SK-N-SH (cell line): ENCODE results near the gene GTPBP10. TPM values are rescaled to one million over a fixed set of nuclear protein-coding genes. Genes with fewer than 3 reads are reported as not detected.

Source experiments
- CTCF ChIA-PET: fragments of 300-600, 350-600 bp; formaldehyde crosslinking; extraction: SDS; loops from one replicate; lab custom pipeline; 2021; lab: Yijun Ruan, JAX
- POLR2A ChIA-PET: fragments of 350-600 bp; sonication (Branson Sonifier 250); formaldehyde crosslinking; extraction: SDS; loops from one replicate; lab custom pipeline; 2020; ENCODE audit warnings: antibody characterized with exemption, inconsistent platforms; lab: Yijun Ruan, JAX
- DNase-seq: peaks from one replicate; pipeline ENCODE4 v3.0.0; 2012
- H2AFZ ChIP-seq: fragments of 200-600 bp; sonication (generic); 2 replicates; pipeline ENCODE4 v1.8.1; 2016; ENCODE audit warnings: antibody characterized with exemption, mild to moderate bottlenecking, low read depth
- H3F3A ChIP-seq: fragments of 200-600 bp; sonication (generic); replicated peaks from 2 replicates; pipeline ENCODE3; 2016; ENCODE audit warnings: antibody characterized with exemption, mild to moderate bottlenecking; ENCODE audit not compliant: insufficient read depth
- H3K27ac ChIP-seq, 2 experiments: fragments of 200-500 bp in 1 of 2; fragments of 200-600 bp in 1 of 2; sonication (Bioruptor generic) in 1 of 2; sonication (generic), shearing (Covaris generic) in 1 of 2; 2 replicates each; pipeline versions ENCODE4 v1.5.1 to v1.6.1; 2014 to 2016; ENCODE audit warnings: low read depth in 2 of 2, inconsistent platforms in 1 of 2, low read length in 1 of 2, mild to moderate bottlenecking in 1 of 2, mixed read lengths in 1 of 2
- H3K27me3 ChIP-seq: fragments of 200-600 bp; sonication (generic), shearing (Covaris generic); 2 replicates; pipeline ENCODE4 v1.6.1; 2016; ENCODE audit warnings: mixed run types; ENCODE audit not compliant: insufficient read depth
- H3K36me3 ChIP-seq, 2 experiments: fragments of 200-500 bp in 1 of 2; fragments of 200-600 bp in 1 of 2; sonication (Bioruptor generic) in 1 of 2; sonication (generic) in 1 of 2; replicated peaks in 1 of 2; 2 replicates each; pipeline versions ENCODE3 to v1.5.1; 2014 to 2016; ENCODE audit warnings: low read length in 1 of 2, mild to moderate bottlenecking in 1 of 2; ENCODE audit not compliant: insufficient read depth in 2 of 2, control insufficient read depth in 1 of 2
- H3K4me1 ChIP-seq, 2 experiments: fragments of 200-500 bp in 1 of 2; fragments of 200-600 bp in 1 of 2; sonication (Bioruptor generic) in 1 of 2; sonication (generic), shearing (Covaris generic) in 1 of 2; 2 replicates each; pipeline versions ENCODE4 v1.5.1 to v1.6.1; 2014 to 2016; ENCODE audit warnings: low read depth in 1 of 2, low read length in 1 of 2, mixed run types in 1 of 2; ENCODE audit not compliant: insufficient read depth in 2 of 2, control insufficient read depth in 1 of 2
- H3K4me2 ChIP-seq: fragments of 200-600 bp; sonication (generic), shearing (Covaris generic); 2 replicates; pipeline ENCODE4 v1.6.1; 2017; ENCODE audit warnings: mixed run types
- H3K4me3 ChIP-seq, 2 experiments: fragments of 200-500 bp in 1 of 2; fragments of 200-600 bp in 1 of 2; sonication (Bioruptor generic) in 1 of 2; sonication (generic), shearing (Covaris generic) in 1 of 2; 2 replicates each; pipeline versions ENCODE4 v1.5.1 to v1.8.1; 2014 to 2016; ENCODE audit warnings: low read depth in 2 of 2, inconsistent platforms in 1 of 2, low read length in 1 of 2, mild to moderate bottlenecking in 1 of 2, mixed read lengths in 1 of 2, moderate library complexity in 1 of 2
- H3K79me2 ChIP-seq: fragments of 200-600 bp; sonication (generic); 2 replicates; pipeline ENCODE4 v1.8.1; 2017; ENCODE audit warnings: mild to moderate bottlenecking; ENCODE audit not compliant: insufficient read depth
- H3K9ac ChIP-seq: fragments of 200-600 bp; sonication (generic); 2 replicates; pipeline ENCODE4 v1.6.1; 2017; ENCODE audit warnings: mixed run types
- H3K9me2 ChIP-seq: fragments of 200-600 bp; sonication (generic); 2 replicates; pipeline ENCODE4 v1.6.1; 2017; ENCODE audit warnings: mixed run types
- H3K9me3 ChIP-seq: fragments of 200-600 bp; sonication (generic); 2 replicates; pipeline ENCODE4 v1.6.1; 2017; ENCODE audit warnings: mixed run types, mild to moderate bottlenecking, moderate library complexity
- H4K20me1 ChIP-seq: fragments of 200-600 bp; sonication (generic); 2 replicates; pipeline ENCODE4 v1.6.1; 2017; ENCODE audit warnings: mild to moderate bottlenecking, mixed run types; ENCODE audit not compliant: insufficient read depth
- EP300 ChIP-seq, 2 experiments: IDR thresholded peaks; 2 replicates each; pipeline versions ENCODE4 v1.4.0 to v1.6.1; 2012; ENCODE audit warnings: borderline replicate concordance in 1 of 2, low read depth in 1 of 2, low read length in 1 of 2
- GATA2 ChIP-seq: sonication (generic); formaldehyde crosslinking; IDR thresholded peaks from 2 replicates; pipeline ENCODE4 v1.5.0; 2020; ENCODE audit warnings: mild to moderate bottlenecking, missing genetic modification reagents
- PBX3 ChIP-seq: IDR thresholded peaks from 2 replicates; pipeline ENCODE4; 2012
- REST ChIP-seq: IDR thresholded peaks from 2 replicates; pipeline ENCODE4 v1.6.1; 2012; ENCODE audit warnings: mild to moderate bottlenecking, low read depth, low read length, moderate library complexity
- WGBS: methylation state at CpG from one replicate; pipeline ENCODE4 v1.1.6; 2017; ENCODE audit warnings: low lambda C conversion rate; 5-methylcytosine and 5-hydroxymethylcytosine counted together
- polyA plus RNA-seq, 3 experiments: library from polyadenylated mRNA; depleted of rRNA; stranded (reverse); fragments of >200 nt; gene quantifications; 2 replicates each; pipeline ENCODE4 v1.2.3, GENCODE V29; 2012

The GTPBP10 gene
- polyA plus RNA-seq, 1 of the 3 experiments (the other 2 are of a cell fraction): 8.5 TPM

GRCh38 chr7:90430614-90431460 is 84.3 kb downstream of the GTPBP10 start (continued):
- no peak for TF ChIP-seq REST
- TF ChIP-seq, all 33 proteins: peak for 0

GRCh38 chr7:90432752-90433151 is 86.2 kb downstream of the GTPBP10 start:
- Histone ChIP-seq H3K9me2 (no peaks in the 10 kb centered on the region), H3K4me3 (no peak overlapping the region), H3K79me2 (no peaks in the 10 kb centered on the region), H2AFZ (no peak overlapping the region), H3K4me1 (no peaks in the 10 kb centered on the region), H3K9ac (no peak overlapping the region), H3K9me3 (no peaks in the 10 kb centered on the region), H3K36me3 (no peaks in the 10 kb centered on the region), H3K27me3 (no peaks in the 10 kb centered on the region), H3F3A (no peaks in the 10 kb centered on the region), H4K20me1 (no peaks in the 10 kb centered on the region), H3K27ac (no peak overlapping the region), H3K4me2 (no peak overlapping the region)
- TF ChIP-seq EP300 (IDR thresholded peaks at IDR 0.05; ENCODE audit: borderline replicate concordance in 1 of 2, low read depth in 1 of 2, low read length in 1 of 2): no peak
- ChIA-PET POLR2A (no interaction called here), CTCF (interaction anchor here (0.7 to 9.0 kb wide), 5 partner anchors 10 to 279 kb away, joined by 3 to 120 read pairs (median 4); partner anchors contain the start of gene STEAP1)
- no peak for DNase-seq
- WGBS: 46% methylated on average over 8 of the region's 10 CpGs

GRCh38 chr7:90433221-90433620 is 86.7 kb downstream of the GTPBP10 start:
- H3K4me3 ChIP-seq: no peak overlapping the region
- no peak overlapping the region for H2AFZ ChIP-seq
- no peak overlapping the region for H3K27ac ChIP-seq
- H3F3A ChIP-seq: no peaks in the 10 kb centered on the region
- no peaks in the 10 kb centered on the region for H3K79me2 ChIP-seq
- WGBS: 57% methylated on average over 3 of the region's 3 CpGs
- H3K9ac ChIP-seq: no peak overlapping the region
- H3K9me2 ChIP-seq: no peaks in the 10 kb centered on the region
- ChIA-PET POLR2A (no interaction called here), CTCF (interaction anchor here (0.9 to 9.0 kb wide), 4 partner anchors 10 to 280 kb away, joined by 3 to 120 read pairs (median 6); partner anchors contain the start of genes CDK14 and STEAP1)
- no peak overlapping the region for H3K4me2 ChIP-seq
- H3K9me3 ChIP-seq: no peaks in the 10 kb centered on the region
- DNase-seq: no peak
- TF ChIP-seq GATA2 (CRISPR knock-in tag): no peak
- TF ChIP-seq PBX3: no peak
- H3K4me1 ChIP-seq: no peaks in the 10 kb centered on the region
- H3K36me3 ChIP-seq: no peaks in the 10 kb centered on the region
- H3K27me3 ChIP-seq: no peaks in the 10 kb centered on the region
- no peaks in the 10 kb centered on the region for H4K20me1 ChIP-seq

Other genes with a start within 250 kb of the GTPBP10 start
- gene STEAP1, start 192.2 kb upstream of the GTPBP10 start, polyA plus RNA-seq (2012; rRNA removed): 17.0 and 23.4 TPM in 2 replicates
- 6.6 and 9.5 TPM in 2 replicates for gene STEAP2, start 135.0 kb upstream of the GTPBP10 start, polyA plus RNA-seq (2012; rRNA removed)
- 2.3 and 2.8 TPM in 2 replicates for gene CFAP69, start 101.5 kb upstream of the GTPBP10 start, polyA plus RNA-seq (2012; rRNA removed)
- 0.02 and 0.03 TPM in 2 replicates for gene FAM237B, start 25.4 kb upstream of the GTPBP10 start, polyA plus RNA-seq (2012; rRNA removed)
- gene CLDN12, start 56.7 kb downstream of the GTPBP10 start, polyA plus RNA-seq (2012; rRNA removed): 65.7 and 90.3 TPM in 2 replicates
- not detected in 2 replicates for gene PTTG1IP2, start 122.9 kb downstream of the GTPBP10 start, polyA plus RNA-seq (2012; rRNA removed)
- 13.9 and 15.6 TPM in 2 replicates for gene CDK14, start 249.6 kb downstream of the GTPBP10 start, polyA plus RNA-seq (2012; rRNA removed)